ENCODE results near the gene RSPH1. TPM values are rescaled to one million over a fixed set of nuclear protein-coding genes. Genes with fewer than 3 reads are reported as not detected.
A peak's percentile ranks its signal among the peaks of the same experiment; 100 is the strongest.

RSPH1 gene
- total and polyA plus RNA-seq, 8 donors = 0.37 to 8.9 (median 1.8) TPM; not detected in 1

GRCh38 chr21:42507418-42507817 is 11.4 kb upstream of the RSPH1 start:
- Histone ChIP-seq H3K4me3 (no peak overlapping the region), H3K36me3 (no peaks in the 10 kb centered on the region), H3K27me3 (no peaks in the 10 kb centered on the region), H3K27ac (no peak overlapping the region), H3K4me1 (peaks cover 0 to 5% (median 2%) of the 10 kb centered on the region in 4 donors), H3K9me3 (no peaks in the 10 kb centered on the region)
- 95 to 98% (median 96%) methylated on average over 4 of the region's 4 CpGs for WGBS, 5 donors
- DNase-seq = no peak
- TF ChIP-seq POLR2AphosphoS5 (IDR thresholded peaks at IDR 0.05) (no peak), POLR2A (IDR thresholded peaks at IDR 0.05) (no peak), EP300 (IDR thresholded peaks at IDR 0.05) (no peak), CTCF (IDR thresholded peaks at IDR 0.05) (no peak)
- intact Hi-C loops (cut with DNase I; ENCODE audit: low total_unique reads) = no loop called here

- Histone ChIP-seq H3K4me3 (no peak overlapping the region), H3K27me3 (no peaks in the 10 kb centered on the region), H3K9me3 (no peaks in the 10 kb centered on the region), H3K36me3 (no peaks in the 10 kb centered on the region), H3K27ac (no peak overlapping the region), H3K4me1 (peaks cover 0 to 9% (median 2%) of the 10 kb centered on the region in 4 donors)
- WGBS, 5 donors = 69 to 82% (median 72%) methylated on average over 3 of the region's 3 CpGs
- no peak for TF ChIP-seq POLR2AphosphoS5 (IDR thresholded peaks at IDR 0.05)
- no peak for TF ChIP-seq CTCF (IDR thresholded peaks at IDR 0.05)
- TF ChIP-seq POLR2A (IDR thresholded peaks at IDR 0.05) = no peak
- TF ChIP-seq EP300 (IDR thresholded peaks at IDR 0.05) = no peak
- intact Hi-C loops (cut with DNase I; ENCODE audit: low total_unique reads) = no loop called here
- no peak for DNase-seq
These were observed 9.2 kb upstream of the RSPH1 start for GRCh38 chr21:42505090-42505726.

GRCh38 chr21:42503711-42504110 is 7.7 kb upstream of the RSPH1 start:
- TF ChIP-seq CTCF (IDR thresholded peaks at IDR 0.05) (no peak), POLR2A (IDR thresholded peaks at IDR 0.05) (no peak)
- Histone ChIP-seq H3K27ac (peak overlapping the region in 1 of 5 donors; percentile 10), H3K4me3 (no peak overlapping the region), H3K4me1 (peaks cover 0 to 9% (median 2%) of the 10 kb centered on the region in 4 donors), H3K27me3 (no peaks in the 10 kb centered on the region), H3K36me3 (no peaks in the 10 kb centered on the region), H3K9me3 (no peaks in the 10 kb centered on the region)
- intact Hi-C loops (cut with DNase I; ENCODE audit: low total_unique reads) = no loop called here
- WGBS, 5 donors = 28 to 51% (median 41%) methylated on average over 4 of the region's 4 CpGs
- no peak for DNase-seq

DNA sequence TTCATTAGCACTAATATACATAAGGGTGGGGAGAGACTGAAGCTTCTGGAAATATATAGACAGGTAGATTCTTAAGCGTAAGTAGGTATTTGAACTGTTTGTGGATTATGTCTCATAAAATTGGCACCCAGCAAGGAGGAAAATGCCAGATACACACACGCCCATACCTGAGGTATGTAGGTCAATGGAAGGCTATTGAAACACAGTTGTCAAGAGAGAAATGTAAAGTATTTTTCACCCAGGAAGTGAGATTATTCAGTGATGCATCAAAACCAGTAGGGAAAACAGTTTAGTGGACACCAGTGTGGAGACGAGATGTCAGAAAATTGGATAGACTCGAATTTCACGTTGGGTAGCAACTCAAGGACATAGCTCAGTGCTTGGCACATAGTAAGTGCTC is 4.7 kb upstream of the RSPH1 start:
- Histone ChIP-seq H3K9me3 (no peaks in the 10 kb centered on the region), H3K4me3 (no peak overlapping the region), H3K36me3 (no peaks in the 10 kb centered on the region), H3K4me1 (peaks cover 7 to 20% (median 13%) of the 10 kb centered on the region in 4 donors), H3K27ac (peak overlapping the region in 2 of 5 donors; percentile 4 to 43), H3K27me3 (no peaks in the 10 kb centered on the region)
- WGBS, 5 donors = 44 to 60% (median 54%) methylated on average over 5 of the region's 5 CpGs
- no peak for DNase-seq
- intact Hi-C loops (cut with DNase I; ENCODE audit: low total_unique reads) = no loop called here
- TF ChIP-seq EP300 (IDR thresholded peaks at IDR 0.05) (no peak), CTCF (IDR thresholded peaks at IDR 0.05) (no peak), POLR2A (IDR thresholded peaks at IDR 0.05) (no peak)
